GM11168 (cell line): ENCODE results near the gene LSS.
"Not testable (repeated sequence)": the region's sequence is repeated elsewhere in the genome, so short reads cannot be mapped to it uniquely, and the experiment has no call there.

ENCODE experiments used
- in situ Hi-C: fragments of 300-500 bp; cut with MboI; formaldehyde crosslinking; loops from one replicate; pipeline ENCODE4 v1.12.0; 2022; ENCODE audit warnings: low sequenced_read_pairs; ENCODE audit not compliant: unreplicated experiment

LSS gene

GRCh38 chr21:46176443-46177129, 52.0 kb downstream of the LSS start:
- in situ Hi-C loops: not testable (repeated sequence)

- in situ Hi-C loops: no loop called here
Measured at GRCh38 chr21:46173573-46173972, 55.0 kb downstream of the LSS start.

- in situ Hi-C loops: no loop called here
Measured at GRCh38 chr21:46172863-46173528, 55.6 kb downstream of the LSS start.

- in situ Hi-C loops: no loop called here
Measured at GRCh38 chr21:46171996-46172862, 56.3 kb downstream of the LSS start.

- in situ Hi-C loops: no loop called here
Measured at GRCh38 chr21:46171585-46171984, 57.0 kb downstream of the LSS start.

- in situ Hi-C loops: not testable (repeated sequence)
Measured at GRCh38 chr21:46170436-46171193, 58.0 kb downstream of the LSS start.

- in situ Hi-C loops: no loop called here
Measured at GRCh38 chr21:46168659-46169386, 59.8 kb downstream of the LSS start.

- in situ Hi-C loops: no loop called here
Measured at GRCh38 chr21:46168238-46168637, 60.3 kb downstream of the LSS start.

- in situ Hi-C loops: no loop called here
Measured at GRCh38 chr21:46165098-46165497, 63.5 kb downstream of the LSS start.

- in situ Hi-C loops: no loop called here
Measured at GRCh38 chr21:46163380-46163779, 65.2 kb downstream of the LSS start.

GRCh38 chr21:46161633-46162592, 66.7 kb downstream of the LSS start:
- in situ Hi-C loops: no loop called here

GRCh38 chr21:46160907-46161632, 67.5 kb downstream of the LSS start:
- in situ Hi-C loops: no loop called here

GRCh38 chr21:46160657-46160906, 68.0 kb downstream of the LSS start:
- in situ Hi-C loops: no loop called here

- in situ Hi-C loops: no loop called here
Measured at GRCh38 chr21:46159841-46160656, 68.5 kb downstream of the LSS start.

- in situ Hi-C loops: no loop called here
Measured at GRCh38 chr21:46159390-46159789, 69.2 kb downstream of the LSS start.

- in situ Hi-C loops: no loop called here
Measured at GRCh38 chr21:46158666-46159300, 69.8 kb downstream of the LSS start.

GRCh38 chr21:46157987-46158451, 70.6 kb downstream of the LSS start:
- in situ Hi-C loops: no loop called here
